ENCODE data around the gene KLHL25.

KLHL25 gene

GRCh38 chr15:85760531-85761371 is 34.0 kb downstream of the KLHL25 start:
- TF ChIP-seq CTCF (IDR thresholded peaks at IDR 0.05; ENCODE audit: low read depth, low read length) = no peak
- no peak for DNase-seq (ENCODE audit: low read depth in 2 of 2)
- H3K4me3 ChIP-seq (replicated peaks in 1 of 2; ENCODE audit: low read depth in 2 of 2, low read length in 2 of 2) = no peak overlapping the region

GRCh38 chr15:85760049-85760448 is 34.7 kb downstream of the KLHL25 start:
- H3K4me3 ChIP-seq (replicated peaks in 1 of 2; ENCODE audit: low read depth in 2 of 2, low read length in 2 of 2) = no peak overlapping the region
- no peak for TF ChIP-seq CTCF (IDR thresholded peaks at IDR 0.05; ENCODE audit: low read depth, low read length)
- DNase-seq (ENCODE audit: low read depth in 2 of 2) = no peak

GRCh38 chr15:85759376-85759775 is 35.3 kb downstream of the KLHL25 start:
- H3K4me3 ChIP-seq (replicated peaks in 1 of 2; ENCODE audit: low read depth in 2 of 2, low read length in 2 of 2) = no peak overlapping the region
- DNase-seq (ENCODE audit: low read depth in 2 of 2) = no peak
- no peak for TF ChIP-seq CTCF (IDR thresholded peaks at IDR 0.05; ENCODE audit: low read depth, low read length)

- no peak for TF ChIP-seq CTCF (IDR thresholded peaks at IDR 0.05; ENCODE audit: low read depth, low read length)
- no peak overlapping the region for H3K4me3 ChIP-seq (replicated peaks in 1 of 2; ENCODE audit: low read depth in 2 of 2, low read length in 2 of 2)
- no peak for DNase-seq (ENCODE audit: low read depth in 2 of 2)
Observed at GRCh38 chr15:85758655-85758978, 36.1 kb downstream of the KLHL25 start.

- H3K4me3 ChIP-seq (replicated peaks in 1 of 2; ENCODE audit: low read depth in 2 of 2, low read length in 2 of 2) = no peak overlapping the region
- peak in 1 of 2 donors; percentile 50 for DNase-seq (ENCODE audit: low read depth in 2 of 2)
- no peak for TF ChIP-seq CTCF (IDR thresholded peaks at IDR 0.05; ENCODE audit: low read depth, low read length)
Observed at GRCh38 chr15:85757939-85758654, 36.6 kb downstream of the KLHL25 start.

- no peak overlapping the region for H3K4me3 ChIP-seq (replicated peaks in 1 of 2; ENCODE audit: low read depth in 2 of 2, low read length in 2 of 2)
- peak in 1 of 2 donors; percentile 25 for DNase-seq (ENCODE audit: low read depth in 2 of 2)
- TF ChIP-seq CTCF (IDR thresholded peaks at IDR 0.05; ENCODE audit: low read depth, low read length) = no peak
Observed at GRCh38 chr15:85757073-85757938, 37.4 kb downstream of the KLHL25 start.
